Activated T-cell treated with anti-CD3 and anti-CD28 coated beads for 48 hours (primary cell): ENCODE measurements around the gene SCAF4.
"Not testable (repeated sequence)": the region's sequence is repeated elsewhere in the genome, so short reads cannot be mapped to it uniquely, and the experiment has no call there.

Experiments
- DNase-seq: peaks from one replicate; pipeline ENCODE4 v3.0.0-alpha.2; 2020; ENCODE audit warnings: low read depth

Gene SCAF4

GRCh38 chr21:31741116-31741515, 9.2 kb upstream of the SCAF4 start:
- DNase-seq = no peak

- DNase-seq = not testable (repeated sequence)
Observed at GRCh38 chr21:31737586-31738397, 5.9 kb upstream of the SCAF4 start.

GRCh38 chr21:31735511-31735992, 3.6 kb upstream of the SCAF4 start:
- DNase-seq = no peak

GRCh38 chr21:31733551-31734149, 1.7 kb upstream of the SCAF4 start:
- DNase-seq = no peak

- DNase-seq = peak; percentile 19
Observed at GRCh38 chr21:31732597-31733550, 956 bp upstream of the SCAF4 start.

GRCh38 chr21:31731056-31731856, 662 bp downstream of the SCAF4 start:
- peak; percentile 41 for DNase-seq

GRCh38 chr21:31730712-31731055, 1.2 kb downstream of the SCAF4 start:
- no peak for DNase-seq

- DNase-seq = no peak
Observed at GRCh38 chr21:31729622-31730343, 2.1 kb downstream of the SCAF4 start.

- no peak for DNase-seq
Observed at GRCh38 chr21:31728952-31729351, 3.0 kb downstream of the SCAF4 start.

- DNase-seq = no peak
Observed at GRCh38 chr21:31728191-31728590, 3.7 kb downstream of the SCAF4 start.

- no peak for DNase-seq
Observed at GRCh38 chr21:31727181-31727580, 4.7 kb downstream of the SCAF4 start.

GRCh38 chr21:31726407-31726806, 5.5 kb downstream of the SCAF4 start:
- DNase-seq = no peak

GRCh38 chr21:31725202-31725839, 6.6 kb downstream of the SCAF4 start:
- DNase-seq = no peak

GRCh38 chr21:31724552-31724951, 7.4 kb downstream of the SCAF4 start:
- DNase-seq = no peak

GRCh38 chr21:31721381-31721780, 10.5 kb downstream of the SCAF4 start:
- no peak for DNase-seq

- no peak for DNase-seq
Observed at GRCh38 chr21:31720739-31721138, 11.2 kb downstream of the SCAF4 start.

GRCh38 chr21:31720330-31720729, 11.6 kb downstream of the SCAF4 start:
- DNase-seq = no peak

- DNase-seq = no peak
Observed at GRCh38 chr21:31716106-31716505, 15.8 kb downstream of the SCAF4 start.

- no peak for DNase-seq
Observed at GRCh38 chr21:31714741-31715365, 17.1 kb downstream of the SCAF4 start.
